Aorta (tissue), 5 donors: ENCODE data around the gene DGKB. TPM values are rescaled to one million over a fixed set of nuclear protein-coding genes. Genes with fewer than 3 reads are reported as not detected.

Experiments used
- ATAC-seq: fragments of 200-7000 bp; cut with Tn5 transposase; one replicate; pipeline ENCODE4 v1.9.1; 2022; ENCODE audit warnings: moderate library complexity; ENCODE audit not compliant: low FRiP score
- DNase-seq, 2 donors: peaks; one replicate each; pipeline ENCODE4 v3.0.0-alpha.2; 2020
- H3K27ac ChIP-seq, 2 donors: one replicate each; pipeline ENCODE4 v1.5.1; 2013; ENCODE audit warnings: low read length in 2 of 2, mild to moderate bottlenecking in 2 of 2, moderate library complexity in 2 of 2, control low read depth in 1 of 2, inconsistent platforms in 1 of 2, low read depth in 1 of 2
- H3K27me3 ChIP-seq, 2 donors: one replicate each; pipeline ENCODE4 v1.6.1; 2013; ENCODE audit warnings: control low read depth in 1 of 2, low read length in 1 of 2, mild to moderate bottlenecking in 1 of 2, moderate library complexity in 1 of 2; ENCODE audit not compliant: insufficient read depth in 2 of 2, control insufficient read depth in 1 of 2
- H3K36me3 ChIP-seq, 2 donors: one replicate each; pipeline ENCODE4 v1.6.1; 2013; ENCODE audit warnings: control low read depth in 1 of 2, low read length in 1 of 2, mild to moderate bottlenecking in 1 of 2; ENCODE audit not compliant: insufficient read depth in 2 of 2, control insufficient read depth in 1 of 2
- H3K4me1 ChIP-seq, 2 donors: one replicate each; pipeline ENCODE4 v1.6.1; 2013; ENCODE audit warnings: low read length in 2 of 2, control low read depth in 1 of 2, mild to moderate bottlenecking in 1 of 2, moderate library complexity in 1 of 2; ENCODE audit not compliant: insufficient read depth in 2 of 2, control insufficient read depth in 1 of 2
- H3K4me3 ChIP-seq, 2 donors: one replicate each; pipeline ENCODE4 v1.5.1; 2013; ENCODE audit warnings: low read length in 2 of 2, control low read depth in 1 of 2, mild to moderate bottlenecking in 1 of 2
- H3K9me3 ChIP-seq: one replicate; pipeline ENCODE4 v1.6.1; 2013; ENCODE audit warnings: mild to moderate bottlenecking, low read length; ENCODE audit not compliant: control insufficient read depth
- WGBS, 2 donors: extraction: QIAGEN DNeasy Blood & Tissue Kit; methylation state at CpG; one replicate each; pipeline ENCODE4 v1.1.7; 2013; 5-methylcytosine and 5-hydroxymethylcytosine counted together
- intact Hi-C, 2 donors: fragments of 100-400 bp; cut with DNase I; formaldehyde crosslinking; loops; one replicate each; pipeline versions ENCODE4 v1.14.2 to v1.15.0; 2022
- polyA plus RNA-seq, 2 donors: library from polyadenylated mRNA; stranded (reverse); fragments of 200-250 nt; gene quantifications; one replicate each; pipeline ENCODE4 v1.2.3, GENCODE V29; 2013
- total RNA-seq, 2 donors: library from RNA; stranded (reverse); fragmentation: NEBNext Ultra II Directional; extraction: Animal tissue kit (Norgen Biotek cat#: 25700); gene quantifications; one replicate each; pipeline ENCODE4 v1.2.1, GENCODE V29; 2021
- donor health status: healthy with polysubstance abuse.
- donor health status: Bipolar disorder and iron deficiency.
- donor health status: DM: no; HTN: no; CAD: no.
- donor health status: DM: no; HTN: no; CAD: no.
- donor health status: DM: yes; HTN: yes; CAD: no.

The DGKB gene
- total and polyA plus RNA-seq, 4 donors: 0.96 to 1.1 TPM; not detected in 2

DNA sequence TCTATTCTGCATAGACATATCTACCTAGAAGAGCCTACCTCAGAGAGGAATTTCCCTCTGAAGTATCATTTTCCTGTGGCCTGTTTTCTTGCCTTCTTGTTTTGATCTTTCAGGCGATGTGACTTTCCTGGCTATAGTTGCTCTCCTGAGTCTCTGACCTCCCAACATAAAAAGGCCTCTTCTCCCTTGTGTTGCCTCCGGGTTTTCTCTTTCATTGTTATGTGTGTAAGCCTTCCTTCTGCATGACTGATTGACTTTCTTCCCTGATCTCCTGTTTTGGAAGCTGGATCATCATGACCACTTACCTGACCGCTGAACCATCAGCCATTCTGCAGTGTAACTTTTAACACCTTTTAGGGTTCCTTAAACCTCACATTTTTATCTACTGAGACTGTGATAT is 471.6 kb downstream of the DGKB start:
- peaks cover 2% of the 10 kb centered on the region for H3K9me3 ChIP-seq
- no peak for ATAC-seq
- WGBS, 2 donors: 80 to 93% methylated on average over 3 of the region's 3 CpGs

GRCh38 chr7:14425559-14425958 is 477.0 kb downstream of the DGKB start:
- Histone ChIP-seq H3K4me1 (no peaks in the 10 kb centered on the region), H3K4me3 (no peak overlapping the region), H3K27ac (no peak overlapping the region), H3K27me3 (no peaks in the 10 kb centered on the region), H3K36me3 (no peaks in the 10 kb centered on the region), H3K9me3 (peaks cover 2% of the 10 kb centered on the region)
- ATAC-seq (no peak), DNase-seq (no peak)
- WGBS, 2 donors: 68 to 91% methylated on average over 1 of the region's 1 CpG
- intact Hi-C loops: no loop called here

More for the DNA sequence above, 471.6 kb downstream of the DGKB start:
- H3K4me3 ChIP-seq: no peak overlapping the region
- no peak overlapping the region for H3K27ac ChIP-seq
- intact Hi-C loops: no loop called here
- no peak for DNase-seq
- H3K36me3 ChIP-seq: no peaks in the 10 kb centered on the region
- no peaks in the 10 kb centered on the region for H3K4me1 ChIP-seq
- H3K27me3 ChIP-seq: no peaks in the 10 kb centered on the region

GRCh38 chr7:14424675-14425074 is 477.9 kb downstream of the DGKB start:
- Histone ChIP-seq H3K4me1 (no peaks in the 10 kb centered on the region), H3K4me3 (no peak overlapping the region), H3K27ac (no peak overlapping the region), H3K27me3 (no peaks in the 10 kb centered on the region), H3K36me3 (no peaks in the 10 kb centered on the region), H3K9me3 (peaks cover 2% of the 10 kb centered on the region)
- intact Hi-C loops: no loop called here
- DNase-seq (no peak), ATAC-seq (no peak)
- 94 to 97% methylated on average over 1 of the region's 1 CpG for WGBS, 2 donors

GRCh38 chr7:14420768-14421167 is 481.8 kb downstream of the DGKB start:
- no peak overlapping the region for H3K27ac ChIP-seq
- H3K4me1 ChIP-seq: no peaks in the 10 kb centered on the region
- WGBS, 2 donors: 78 to 79% methylated on average over 5 of the region's 5 CpGs
- H3K9me3 ChIP-seq: no peaks in the 10 kb centered on the region
- DNase-seq: peak in 1 of 2 donors; percentile 12
- no peaks in the 10 kb centered on the region for H3K27me3 ChIP-seq
- intact Hi-C loops: no loop called here
- ATAC-seq: no peak
- H3K36me3 ChIP-seq: no peaks in the 10 kb centered on the region
- H3K4me3 ChIP-seq: no peak overlapping the region

DNA sequence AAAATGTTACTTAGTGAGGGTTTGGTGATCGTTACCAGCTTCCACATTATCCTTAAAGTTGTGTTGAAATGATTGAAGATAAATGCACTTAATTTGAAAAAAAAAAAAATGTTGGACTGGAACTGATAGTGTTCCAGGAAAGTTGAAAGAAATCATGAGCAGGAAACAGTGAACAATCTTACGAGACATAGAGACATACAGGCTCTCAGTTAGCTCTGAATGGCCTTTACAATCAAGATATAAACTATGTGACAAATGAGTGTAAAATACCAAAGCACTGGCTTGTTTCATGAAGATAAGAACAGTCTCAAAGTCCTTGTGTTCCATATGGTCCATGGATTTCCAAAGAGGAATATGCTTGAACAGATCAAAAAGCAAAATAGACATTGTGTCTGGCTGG is 483.0 kb downstream of the DGKB start:
- H3K27me3 ChIP-seq: no peaks in the 10 kb centered on the region
- H3K9me3 ChIP-seq: no peaks in the 10 kb centered on the region
- H3K36me3 ChIP-seq: no peaks in the 10 kb centered on the region
- intact Hi-C loops: no loop called here
- H3K4me3 ChIP-seq: no peak overlapping the region
- no peaks in the 10 kb centered on the region for H3K4me1 ChIP-seq
- no peak overlapping the region for H3K27ac ChIP-seq
- DNase-seq: no peak
- ATAC-seq: no peak
- WGBS, 2 donors: 12 to 20% methylated on average over 2 of the region's 2 CpGs

DNA sequence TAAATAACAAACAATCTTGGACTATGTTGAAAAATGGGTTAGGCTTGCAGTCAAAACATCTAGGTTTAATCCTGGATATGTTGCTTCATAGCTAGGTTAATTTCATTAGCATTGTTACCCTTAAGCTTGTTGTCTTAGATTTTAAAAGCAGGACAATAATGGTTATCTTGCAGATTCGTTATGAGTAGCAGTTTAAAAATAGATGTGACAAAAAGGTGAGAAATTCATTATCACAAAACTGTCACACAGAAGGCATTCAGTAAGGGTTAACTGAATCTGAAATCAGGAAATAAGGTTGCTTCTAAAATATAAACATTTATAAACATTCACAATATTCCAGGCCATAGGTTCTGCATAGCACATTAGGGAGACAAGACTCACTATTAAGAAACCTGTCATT is 483.9 kb downstream of the DGKB start:
- H3K9me3 ChIP-seq: no peaks in the 10 kb centered on the region
- ATAC-seq (no peak), DNase-seq (no peak)
- no peaks in the 10 kb centered on the region for H3K36me3 ChIP-seq
- no peak overlapping the region for H3K27ac ChIP-seq
- no peaks in the 10 kb centered on the region for H3K4me1 ChIP-seq
- 63 to 66% methylated on average over 1 of the region's 1 CpG for WGBS, 2 donors
- intact Hi-C loops: no loop called here
- H3K4me3 ChIP-seq: no peak overlapping the region
- no peaks in the 10 kb centered on the region for H3K27me3 ChIP-seq

DNA sequence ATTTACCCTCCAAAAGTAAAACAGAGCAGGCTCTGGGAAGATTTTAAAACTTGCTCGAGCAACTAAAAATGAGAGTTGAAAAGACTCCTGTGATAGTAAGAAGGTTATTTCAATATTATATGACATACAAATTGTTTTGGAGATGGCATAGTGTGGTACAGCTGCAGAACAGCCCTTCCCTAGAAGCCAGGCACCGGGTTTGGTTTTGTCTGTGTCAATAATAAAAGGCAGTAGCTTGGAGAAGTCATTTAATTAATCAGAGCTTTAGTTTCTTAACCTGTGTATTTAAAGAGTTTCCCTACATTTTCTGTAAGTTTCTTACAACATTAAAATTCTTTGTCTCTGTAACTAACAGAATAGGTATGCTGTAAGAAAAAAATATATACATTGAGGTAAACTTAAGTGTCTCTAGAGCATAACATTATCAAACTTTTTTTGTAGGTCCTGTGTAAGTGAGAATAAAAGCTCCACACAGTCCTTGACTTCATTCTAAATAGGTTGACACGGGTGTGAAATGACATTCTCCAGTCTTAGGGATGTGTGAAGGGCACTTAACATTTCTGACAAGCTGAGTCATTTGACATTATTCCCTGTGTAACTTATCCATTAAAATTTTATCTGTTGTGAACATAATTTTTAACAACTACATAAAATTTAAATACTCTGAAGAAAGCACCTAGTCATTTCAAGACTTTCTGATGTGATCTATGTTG is 488.1 kb downstream of the DGKB start:
- DNase-seq (no peak), ATAC-seq (no peak)
- Histone ChIP-seq H3K36me3 (no peaks in the 10 kb centered on the region), H3K27ac (no peak overlapping the region), H3K4me1 (no peaks in the 10 kb centered on the region), H3K9me3 (no peaks in the 10 kb centered on the region), H3K4me3 (no peak overlapping the region), H3K27me3 (no peaks in the 10 kb centered on the region)
- intact Hi-C loops: no loop called here
- 54 to 63% methylated on average over 3 of the region's 3 CpGs for WGBS, 2 donors

DNA sequence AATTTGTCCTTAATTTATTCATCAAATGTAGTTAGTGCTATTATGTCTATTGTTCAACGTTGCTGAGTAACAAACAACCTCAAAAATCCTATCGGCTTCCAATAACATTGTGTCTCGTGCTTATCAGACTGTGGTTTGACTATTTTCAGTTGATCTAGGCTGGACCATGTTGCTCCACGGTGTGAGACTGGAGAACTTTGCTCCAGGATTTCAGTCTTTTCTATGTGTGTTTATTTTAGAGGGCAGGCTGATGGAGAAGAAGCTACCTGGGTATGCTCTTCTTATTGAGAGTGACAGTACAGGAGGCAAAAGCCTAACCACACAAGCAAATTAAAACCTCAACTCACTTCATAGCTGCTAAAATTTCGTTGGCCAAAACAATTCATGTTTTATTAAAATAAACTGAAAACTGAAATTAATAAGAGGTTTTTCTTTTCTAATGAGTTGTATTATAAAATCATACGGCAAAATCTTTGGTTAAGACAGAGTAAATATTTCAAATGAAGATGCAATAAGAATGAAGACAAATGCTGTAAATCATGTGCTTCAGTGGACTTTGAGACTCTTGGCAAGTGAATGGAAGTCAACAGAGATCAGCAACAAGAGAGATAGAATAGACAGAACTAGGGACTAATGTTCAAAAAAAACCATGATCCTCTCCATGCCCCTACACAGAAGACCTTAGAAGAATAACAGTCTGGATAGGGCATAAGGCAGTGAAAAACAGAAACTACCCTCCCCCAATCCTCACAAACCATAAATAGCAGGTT is 495.1 kb downstream of the DGKB start:
- Histone ChIP-seq H3K36me3 (no peaks in the 10 kb centered on the region), H3K4me1 (no peaks in the 10 kb centered on the region), H3K4me3 (no peak overlapping the region), H3K27me3 (no peaks in the 10 kb centered on the region), H3K27ac (no peak overlapping the region), H3K9me3 (no peaks in the 10 kb centered on the region)
- DNase-seq (no peak), ATAC-seq (no peak)
- WGBS, 2 donors: 62 to 64% methylated on average over 6 of the region's 6 CpGs
- intact Hi-C loops: no loop called here

DNA sequence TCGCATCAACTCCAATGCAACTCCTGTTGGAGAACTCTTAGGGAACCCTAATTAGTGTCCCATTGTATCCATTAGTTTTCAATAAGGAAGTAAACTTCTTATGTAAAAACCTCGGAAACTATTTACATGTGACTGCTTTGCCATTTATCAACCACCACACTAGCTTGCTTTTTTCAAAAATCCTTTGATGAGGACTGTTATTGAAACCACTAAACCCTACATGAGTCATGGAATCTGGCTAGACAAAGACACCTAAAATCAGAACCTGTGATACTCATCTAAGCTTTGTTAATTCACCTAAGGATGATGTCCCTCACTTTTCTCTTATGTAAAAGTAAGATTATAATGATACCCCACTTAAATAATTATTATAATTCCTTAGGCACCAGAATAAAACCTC is 499.0 kb downstream of the DGKB start:
- no peaks in the 10 kb centered on the region for H3K27me3 ChIP-seq
- H3K36me3 ChIP-seq: no peaks in the 10 kb centered on the region
- no peak overlapping the region for H3K4me3 ChIP-seq
- 79 to 83% methylated on average over 2 of the region's 2 CpGs for WGBS, 2 donors
- no peaks in the 10 kb centered on the region for H3K4me1 ChIP-seq
- DNase-seq (no peak), ATAC-seq (no peak)
- no peaks in the 10 kb centered on the region for H3K9me3 ChIP-seq
- no peak overlapping the region for H3K27ac ChIP-seq
- intact Hi-C loops: no loop called here
